Liver (tissue), 9 donors: ENCODE data around the gene ENTPD3. TPM values are rescaled to one million over a fixed set of nuclear protein-coding genes. Genes with fewer than 3 reads are reported as not detected.

Experiments used
- DNase-seq: peaks from one replicate; pipeline ENCODE4 v3.0.0-alpha.2; 2017; ENCODE audit warnings: low spot score
- H3K27ac ChIP-seq, 2 donors: one replicate each; pipeline ENCODE4 v1.7.0; 2013; ENCODE audit warnings: inconsistent platforms in 2 of 2, low read length in 2 of 2, control low read depth in 1 of 2, low read depth in 1 of 2, mild to moderate bottlenecking in 1 of 2
- H3K27me3 ChIP-seq, 4 donors: one replicate each; pipeline versions ENCODE4 v1.6.1 to v1.7.0; 2013; ENCODE audit warnings: low read length in 3 of 4, inconsistent platforms in 1 of 4, mild to moderate bottlenecking in 1 of 4, moderate library complexity in 1 of 4; ENCODE audit not compliant: control insufficient read depth in 4 of 4, insufficient read depth in 4 of 4
- H3K36me3 ChIP-seq, 4 donors: one replicate each; pipeline versions ENCODE4 v1.6.1 to v1.7.0; 2013; ENCODE audit warnings: low read length in 3 of 4, mild to moderate bottlenecking in 3 of 4, low read depth in 1 of 4, moderate library complexity in 1 of 4; ENCODE audit not compliant: control insufficient read depth in 4 of 4, insufficient read depth in 3 of 4
- H3K4me1 ChIP-seq, 4 donors: one replicate each; pipeline versions ENCODE4 v1.6.1 to v1.7.0; 2013; ENCODE audit warnings: low read length in 3 of 4, mild to moderate bottlenecking in 3 of 4, moderate library complexity in 1 of 4; ENCODE audit not compliant: control insufficient read depth in 4 of 4, insufficient read depth in 4 of 4
- H3K4me3 ChIP-seq, 3 donors: one replicate each; pipeline versions ENCODE4 v1.6.1 to v1.7.0; 2013; ENCODE audit warnings: low read length in 3 of 3, control low read depth in 1 of 3, low read depth in 1 of 3, mild to moderate bottlenecking in 1 of 3
- H3K9ac ChIP-seq, 2 donors: one replicate each; pipeline ENCODE4 v1.7.0; 2013; ENCODE audit warnings: low read length in 2 of 2, mild to moderate bottlenecking in 2 of 2, moderate library complexity in 2 of 2, control low read depth in 1 of 2, low read depth in 1 of 2
- H3K9me3 ChIP-seq, 4 donors: one replicate each; pipeline versions ENCODE4 v1.6.1 to v1.7.0; 2013; ENCODE audit warnings: low read length in 3 of 4; ENCODE audit not compliant: control insufficient read depth in 4 of 4
- EGR1 ChIP-seq, 2 donors: IDR thresholded peaks; 2 replicates each; pipeline ENCODE4 v1.6.1; 2016 to 2018; ENCODE audit warnings: antibody characterized with exemption in 2 of 2, low read depth in 2 of 2
- FOXA1 ChIP-seq: IDR thresholded peaks from 2 replicates; pipeline ENCODE4 v1.6.1; 2016; ENCODE audit warnings: antibody characterized with exemption
- FOXA2 ChIP-seq: IDR thresholded peaks from 2 replicates; pipeline ENCODE4 v1.6.1; 2016; ENCODE audit warnings: antibody characterized with exemption
- GABPA ChIP-seq, 2 donors: IDR thresholded peaks in 1 of 2; conservative IDR thresholded peaks in 1 of 2; 2 replicates each; pipeline ENCODE4 v1.6.1; 2016; ENCODE audit warnings: antibody characterized with exemption in 2 of 2, mild to moderate bottlenecking in 1 of 2, moderate library complexity in 1 of 2
- HNF4A ChIP-seq, 2 donors: conservative IDR thresholded peaks; 2 replicates each; pipeline ENCODE4 v1.6.1; 2016; ENCODE audit warnings: antibody characterized with exemption in 2 of 2, mild to moderate bottlenecking in 2 of 2
- HNF4G ChIP-seq: IDR thresholded peaks from 2 replicates; pipeline ENCODE4 v1.6.1; 2016; ENCODE audit warnings: antibody characterized with exemption
- JUND ChIP-seq, 2 donors: IDR thresholded peaks; 2 replicates each; pipeline ENCODE4 v1.6.1; 2016; ENCODE audit warnings: antibody characterized with exemption in 2 of 2
- NR2F2 ChIP-seq: IDR thresholded peaks from 2 replicates; pipeline ENCODE4 v1.6.1; 2016; ENCODE audit warnings: antibody characterized with exemption
- RAD21 ChIP-seq, 2 donors: IDR thresholded peaks; 2 replicates each; pipeline ENCODE4 v1.6.1; 2016; ENCODE audit warnings: antibody characterized with exemption in 2 of 2, mild to moderate bottlenecking in 2 of 2
- REST ChIP-seq: IDR thresholded peaks from 2 replicates; pipeline ENCODE4 v1.6.1; 2016; ENCODE audit warnings: antibody characterized with exemption, mild to moderate bottlenecking
- RXRA ChIP-seq, 2 donors: IDR thresholded peaks; 2 replicates each; pipeline ENCODE4 v1.6.1; 2017 to 2018; ENCODE audit warnings: antibody characterized with exemption in 2 of 2, mild to moderate bottlenecking in 1 of 2
- SP1 ChIP-seq: IDR thresholded peaks from 2 replicates; pipeline ENCODE4 v1.6.1; 2018; ENCODE audit warnings: antibody characterized with exemption, mild to moderate bottlenecking
- TAF1 ChIP-seq: conservative IDR thresholded peaks from 2 replicates; pipeline ENCODE4 v1.6.1; 2016; ENCODE audit warnings: antibody characterized with exemption, mild to moderate bottlenecking
- YY1 ChIP-seq: IDR thresholded peaks from 2 replicates; pipeline ENCODE4 v1.6.1; 2016; ENCODE audit warnings: antibody characterized with exemption, mild to moderate bottlenecking
- ZBTB33 ChIP-seq: IDR thresholded peaks from 2 replicates; pipeline ENCODE4 v1.6.1; 2016; ENCODE audit warnings: antibody characterized with exemption
- WGBS: extraction: QIAGEN DNeasy Blood & Tissue Kit; methylation state at CpG from one replicate; pipeline ENCODE4 v1.1.7; 2013; 5-methylcytosine and 5-hydroxymethylcytosine counted together
- polyA plus RNA-seq, 2 donors: library from polyadenylated mRNA; stranded (reverse) in 1 of 2; unstranded in 1 of 2; fragments of 200-250 nt in 1 of 2; fragments of >200 nt in 1 of 2; fragmentation: Nextera tagmentation in 1 of 2; extraction: Ambion mirVana in 1 of 2; gene quantifications; one replicate each; pipeline versions ENCODE4 v1.2.1 to v1.2.3, GENCODE V29; 2013 to 2015
- total RNA-seq, 2 donors: library from RNA; depleted of rRNA; stranded (reverse); fragments of >200 nt; gene quantifications; one replicate each; pipeline ENCODE4 v1.2.3, GENCODE V29; 2014
- TF ChIP-seq, protein P1 (sequence below): fragments of 150-350 bp; IDR thresholded peaks from 2 replicates; pipeline ENCODE4 v1.5.1; 2017; ENCODE audit warnings: improper control_type of control experiment, low read depth, low read length; ENCODE audit not compliant: missing input control
- TF ChIP-seq, protein P2 (sequence below): IDR thresholded peaks from 2 replicates; pipeline ENCODE4 v1.6.1; 2016; ENCODE audit warnings: antibody characterized with exemption
- TF ChIP-seq, protein P3 (sequence below): IDR thresholded peaks from 2 replicates; pipeline ENCODE4 v1.6.1; 2016; ENCODE audit warnings: antibody characterized with exemption
- donor health status: healthy.
- donor health status: healthy.
- donor health status: healthy.
- donor health status: healthy.
- donor health status: healthy.

The ENTPD3 gene
- total and polyA plus RNA-seq, 4 donors: 0.08 TPM; not detected in 3

- no peak for TF ChIP-seq YY1
- TF ChIP-seq GABPA (IDR thresholded peaks at IDR 0.05 in 1 of 2, conservative IDR thresholded peaks at IDR 0.05 in 1 of 2): no peak
- TF ChIP-seq REST: no peak
- TF ChIP-seq, protein P1, sequence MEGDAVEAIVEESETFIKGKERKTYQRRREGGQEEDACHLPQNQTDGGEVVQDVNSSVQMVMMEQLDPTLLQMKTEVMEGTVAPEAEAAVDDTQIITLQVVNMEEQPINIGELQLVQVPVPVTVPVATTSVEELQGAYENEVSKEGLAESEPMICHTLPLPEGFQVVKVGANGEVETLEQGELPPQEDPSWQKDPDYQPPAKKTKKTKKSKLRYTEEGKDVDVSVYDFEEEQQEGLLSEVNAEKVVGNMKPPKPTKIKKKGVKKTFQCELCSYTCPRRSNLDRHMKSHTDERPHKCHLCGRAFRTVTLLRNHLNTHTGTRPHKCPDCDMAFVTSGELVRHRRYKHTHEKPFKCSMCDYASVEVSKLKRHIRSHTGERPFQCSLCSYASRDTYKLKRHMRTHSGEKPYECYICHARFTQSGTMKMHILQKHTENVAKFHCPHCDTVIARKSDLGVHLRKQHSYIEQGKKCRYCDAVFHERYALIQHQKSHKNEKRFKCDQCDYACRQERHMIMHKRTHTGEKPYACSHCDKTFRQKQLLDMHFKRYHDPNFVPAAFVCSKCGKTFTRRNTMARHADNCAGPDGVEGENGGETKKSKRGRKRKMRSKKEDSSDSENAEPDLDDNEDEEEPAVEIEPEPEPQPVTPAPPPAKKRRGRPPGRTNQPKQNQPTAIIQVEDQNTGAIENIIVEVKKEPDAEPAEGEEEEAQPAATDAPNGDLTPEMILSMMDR: no peak
- no peak for TF ChIP-seq FOXA1
- no peak for TF ChIP-seq TAF1
- TF ChIP-seq SP1: no peak
- no peak for TF ChIP-seq HNF4G
- no peak for TF ChIP-seq RAD21 (IDR thresholded peaks at IDR 0.05)
- TF ChIP-seq, protein P2, sequence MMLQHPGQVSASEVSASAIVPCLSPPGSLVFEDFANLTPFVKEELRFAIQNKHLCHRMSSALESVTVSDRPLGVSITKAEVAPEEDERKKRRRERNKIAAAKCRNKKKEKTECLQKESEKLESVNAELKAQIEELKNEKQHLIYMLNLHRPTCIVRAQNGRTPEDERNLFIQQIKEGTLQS: no peak
- TF ChIP-seq, protein P3, sequence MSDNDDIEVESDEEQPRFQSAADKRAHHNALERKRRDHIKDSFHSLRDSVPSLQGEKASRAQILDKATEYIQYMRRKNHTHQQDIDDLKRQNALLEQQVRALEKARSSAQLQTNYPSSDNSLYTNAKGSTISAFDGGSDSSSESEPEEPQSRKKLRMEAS: no peak
- no peak for TF ChIP-seq ZBTB33
- TF ChIP-seq JUND (IDR thresholded peaks at IDR 0.05): no peak
- no peak for TF ChIP-seq FOXA2
- TF ChIP-seq HNF4A (conservative IDR thresholded peaks at IDR 0.05): no peak
- TF ChIP-seq RXRA (IDR thresholded peaks at IDR 0.05): no peak
- no peak for TF ChIP-seq NR2F2
- no peak for TF ChIP-seq EGR1 (IDR thresholded peaks at IDR 0.05; ENCODE audit: low read depth in 2 of 2)
- H3K4me3 ChIP-seq: no peak overlapping the region
- 85% methylated on average over 4 of the region's 4 CpGs for WGBS
- H3K9ac ChIP-seq: no peak overlapping the region
- no peak for DNase-seq
- no peaks in the 10 kb centered on the region for H3K9me3 ChIP-seq
- no peaks in the 10 kb centered on the region for H3K27me3 ChIP-seq
- H3K36me3 ChIP-seq: no peaks in the 10 kb centered on the region
- no peaks in the 10 kb centered on the region for H3K4me1 ChIP-seq
- no peak overlapping the region for H3K27ac ChIP-seq
Measured at GRCh38 chr3:40379674-40380306, 7.2 kb upstream of the ENTPD3 start.
